ENCODE results near the gene ERCC2. TPM values are rescaled to one million over a fixed set of nuclear protein-coding genes. Genes with fewer than 3 reads are reported as not detected.

Gene ERCC2
- total and polyA plus RNA-seq, 2 of the 4 experiments (the other 2 are of a cell fraction) = 30.6 to 66.5 TPM

DNA sequence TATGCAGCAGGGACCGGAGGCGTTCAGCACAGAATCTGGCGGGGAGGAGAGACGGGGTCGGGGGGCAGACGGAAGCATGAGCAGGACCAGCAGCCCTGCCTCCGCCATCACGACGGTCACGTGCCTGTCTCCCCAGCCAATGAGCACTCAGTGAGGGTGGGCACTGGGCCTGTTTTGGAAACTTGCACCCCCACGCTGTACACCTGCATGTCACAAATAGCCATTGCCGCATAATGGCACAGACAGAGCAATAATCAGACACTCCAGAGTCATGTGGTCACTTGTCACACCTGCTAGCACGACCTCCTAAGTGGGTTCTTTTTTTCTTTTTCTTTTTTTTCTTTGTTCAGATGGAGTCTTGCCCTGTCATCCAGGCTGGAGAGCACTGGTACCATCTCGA is 8.8 kb downstream of the ERCC2 start:
- Histone ChIP-seq H2BK5ac (ENCODE audit: low read depth, low read length, poor library complexity, severe bottlenecking) (no peak overlapping the region), H3K56ac (ENCODE audit: extremely low read depth, insufficient read depth, low read length) (no peak overlapping the region), H3K23ac (ENCODE audit: low read depth, low read length) (no peak overlapping the region), H3K4ac (ENCODE audit: low read depth, low read length) (no peak overlapping the region), H2AFZ (replicated peaks; ENCODE audit: low read length, poor library complexity) (no peak overlapping the region), H2BK20ac (ENCODE audit: low read depth, low read length) (no peak overlapping the region), H3K27ac (ENCODE audit: insufficient read depth, low read length) (no peak overlapping the region), H3K9ac (ENCODE audit: low read depth, low read length) (no peak overlapping the region), H2AK5ac (ENCODE audit: low read depth, low read length) (no peak overlapping the region), H2BK15ac (ENCODE audit: low read depth, low read length) (no peak overlapping the region), H4K20me1 (ENCODE audit: insufficient read depth, low read length) (no peaks in the 10 kb centered on the region), H3K4me2 (ENCODE audit: low read depth, low read length) (no peak overlapping the region), H3K9me3 (ENCODE audit: control insufficient read depth, insufficient read depth, low read length) (no peaks in the 10 kb centered on the region), H4K8ac (ENCODE audit: low read depth in 2 of 2, low read length in 2 of 2) (no peak overlapping the region), H4K5ac (ENCODE audit: low read depth, low read length) (no peak overlapping the region), H3K18ac (ENCODE audit: low read depth, low read length) (no peak overlapping the region), H3K4me1 (ENCODE audit: control insufficient read depth, insufficient read depth, low read length) (no peaks in the 10 kb centered on the region), H3K4me3 (ENCODE audit: insufficient read depth, low read depth, low read length) (no peak overlapping the region), H2AK9ac (replicated peaks; ENCODE audit: low read depth, low read length, poor library complexity) (no peak overlapping the region), H3K14ac (replicated peaks; ENCODE audit: low read depth, low read length) (no peak overlapping the region), H3K9me1 (ENCODE audit: insufficient read depth, low read length) (no peaks in the 10 kb centered on the region), H2BK120ac (ENCODE audit: low read depth, low read length) (no peak overlapping the region), H3K79me1 (ENCODE audit: low read depth in 1 of 2, low read length in 2 of 2) (peaks cover 7 to 14% of the 10 kb centered on the region in 2 experiments), H3K27me3 (ENCODE audit: control insufficient read depth, insufficient read depth, low read length) (no peaks in the 10 kb centered on the region), H4K91ac (ENCODE audit: insufficient read depth, low read depth, low read length) (no peak overlapping the region), H3K36me3 (ENCODE audit: control insufficient read depth, insufficient read depth, low read length) (peaks cover 43% of the 10 kb centered on the region)
- 96% methylated on average over 7 of the region's 14 CpGs; no CpG with 5 or more reads in 1 of the 2 experiments for WGBS, 2 experiments (ENCODE audit: extremely low coverage in 2 of 2, insufficient read length in 1 of 2)
- ChIA-PET POLR2A (ENCODE audit: unreplicated experiment) (no interaction called here), CTCF (no interaction called here)
- no TSS peak for BruUV-seq (replicated peaks)
- intact Hi-C loops (cut with micrococcal nuclease) = no loop called here
- in situ Hi-C loops (cut with MboI; ENCODE audit: low sequenced_read_pairs) = no loop called here
- ATAC-seq (ENCODE audit: low read depth) (no peak), DNase-seq (no peak)
- TF ChIP-seq CHD1 (IDR thresholded peaks at IDR 0.05; ENCODE audit: low read depth, low read length) (no peak), RFX5 (IDR thresholded peaks at IDR 0.05; ENCODE audit: low read depth, low read length) (no peak), NFE2L2 (IDR thresholded peaks at IDR 0.05; ENCODE audit: low read depth, low read length) (no peak), MXI1 (IDR thresholded peaks at IDR 0.05; ENCODE audit: borderline replicate concordance, low read depth, low read length) (no peak), RAD21 (IDR thresholded peaks at IDR 0.05; ENCODE audit: low read length) (no peak), RCOR1 (IDR thresholded peaks at IDR 0.05; ENCODE audit: insufficient replicate concordance, low read length) (no peak), FOS (IDR thresholded peaks at IDR 0.05; ENCODE audit: low read depth, low read length) (no peak), MAZ (IDR thresholded peaks at IDR 0.05; ENCODE audit: borderline replicate concordance, low read depth, low read length) (no peak), CEBPB (IDR thresholded peaks at IDR 0.05; ENCODE audit: low read depth, low read length) (no peak), POLR2A (IDR thresholded peaks at IDR 0.05; ENCODE audit: low read depth, low read length) (no peak), MAFK (IDR thresholded peaks at IDR 0.05; ENCODE audit: low read depth, low read length) (no peak), SMC3 (IDR thresholded peaks at IDR 0.05; ENCODE audit: low read depth, low read length) (no peak), BHLHE40 (IDR thresholded peaks at IDR 0.05; ENCODE audit: low read depth, low read length) (no peak)
- TF ChIP-seq, protein P1, sequence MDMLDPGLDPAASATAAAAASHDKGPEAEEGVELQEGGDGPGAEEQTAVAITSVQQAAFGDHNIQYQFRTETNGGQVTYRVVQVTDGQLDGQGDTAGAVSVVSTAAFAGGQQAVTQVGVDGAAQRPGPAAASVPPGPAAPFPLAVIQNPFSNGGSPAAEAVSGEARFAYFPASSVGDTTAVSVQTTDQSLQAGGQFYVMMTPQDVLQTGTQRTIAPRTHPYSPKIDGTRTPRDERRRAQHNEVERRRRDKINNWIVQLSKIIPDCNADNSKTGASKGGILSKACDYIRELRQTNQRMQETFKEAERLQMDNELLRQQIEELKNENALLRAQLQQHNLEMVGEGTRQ (IDR thresholded peaks at IDR 0.05; ENCODE audit: low read depth, low read length) = no peak
- TF ChIP-seq, protein P2, sequence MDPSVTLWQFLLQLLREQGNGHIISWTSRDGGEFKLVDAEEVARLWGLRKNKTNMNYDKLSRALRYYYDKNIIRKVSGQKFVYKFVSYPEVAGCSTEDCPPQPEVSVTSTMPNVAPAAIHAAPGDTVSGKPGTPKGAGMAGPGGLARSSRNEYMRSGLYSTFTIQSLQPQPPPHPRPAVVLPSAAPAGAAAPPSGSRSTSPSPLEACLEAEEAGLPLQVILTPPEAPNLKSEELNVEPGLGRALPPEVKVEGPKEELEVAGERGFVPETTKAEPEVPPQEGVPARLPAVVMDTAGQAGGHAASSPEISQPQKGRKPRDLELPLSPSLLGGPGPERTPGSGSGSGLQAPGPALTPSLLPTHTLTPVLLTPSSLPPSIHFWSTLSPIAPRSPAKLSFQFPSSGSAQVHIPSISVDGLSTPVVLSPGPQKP (IDR thresholded peaks at IDR 0.05; ENCODE audit: borderline replicate concordance, low read depth, low read length) = no peak
- TF ChIP-seq, protein P3, sequence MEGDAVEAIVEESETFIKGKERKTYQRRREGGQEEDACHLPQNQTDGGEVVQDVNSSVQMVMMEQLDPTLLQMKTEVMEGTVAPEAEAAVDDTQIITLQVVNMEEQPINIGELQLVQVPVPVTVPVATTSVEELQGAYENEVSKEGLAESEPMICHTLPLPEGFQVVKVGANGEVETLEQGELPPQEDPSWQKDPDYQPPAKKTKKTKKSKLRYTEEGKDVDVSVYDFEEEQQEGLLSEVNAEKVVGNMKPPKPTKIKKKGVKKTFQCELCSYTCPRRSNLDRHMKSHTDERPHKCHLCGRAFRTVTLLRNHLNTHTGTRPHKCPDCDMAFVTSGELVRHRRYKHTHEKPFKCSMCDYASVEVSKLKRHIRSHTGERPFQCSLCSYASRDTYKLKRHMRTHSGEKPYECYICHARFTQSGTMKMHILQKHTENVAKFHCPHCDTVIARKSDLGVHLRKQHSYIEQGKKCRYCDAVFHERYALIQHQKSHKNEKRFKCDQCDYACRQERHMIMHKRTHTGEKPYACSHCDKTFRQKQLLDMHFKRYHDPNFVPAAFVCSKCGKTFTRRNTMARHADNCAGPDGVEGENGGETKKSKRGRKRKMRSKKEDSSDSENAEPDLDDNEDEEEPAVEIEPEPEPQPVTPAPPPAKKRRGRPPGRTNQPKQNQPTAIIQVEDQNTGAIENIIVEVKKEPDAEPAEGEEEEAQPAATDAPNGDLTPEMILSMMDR (conservative IDR thresholded peaks at IDR 0.05; ENCODE audit: low read depth, low read length) = no peak
- dilution Hi-C loops (cut with HindIII; ENCODE audit: low sequenced_read_pairs, unreplicated experiment) = no loop called here

Measured in IMR-90 (cell line).